Measurements from ENCODE around the gene TP53AIP1.

TP53AIP1 gene

DNA sequence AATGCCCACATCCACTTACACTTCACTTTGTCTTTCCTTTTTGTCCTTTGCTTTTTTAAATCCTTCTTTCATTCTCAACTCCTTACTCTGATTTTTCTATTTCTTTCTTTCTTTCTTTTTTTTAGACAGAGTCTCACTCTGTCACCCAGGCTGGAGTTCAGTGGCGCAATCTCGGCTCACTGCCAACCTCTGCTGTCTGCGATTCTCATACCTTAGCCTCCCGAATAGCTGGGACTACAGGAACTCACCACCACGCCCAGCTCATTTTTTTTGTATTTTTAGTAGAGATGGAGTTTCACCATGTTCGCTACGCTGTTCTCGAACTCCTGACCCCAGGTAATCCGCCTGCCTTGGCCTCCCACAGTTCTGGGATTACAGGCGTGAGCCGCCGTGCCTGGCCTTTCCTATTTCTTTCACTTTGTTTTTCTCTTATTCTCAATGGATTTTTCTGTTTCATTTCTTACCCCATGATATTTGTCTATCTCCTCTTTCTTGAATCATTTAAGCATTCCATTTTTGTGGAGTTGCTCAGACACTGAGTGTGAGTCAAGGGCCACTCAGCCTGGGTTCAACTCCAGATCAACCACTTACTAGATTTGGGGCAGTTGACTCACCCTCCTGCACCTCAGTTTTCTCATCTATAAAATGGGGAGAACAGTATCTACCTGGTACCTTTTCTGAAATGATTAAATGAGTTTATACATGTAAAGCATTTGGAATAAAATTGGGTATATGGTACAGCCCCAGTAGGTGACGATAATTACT is 43.9 kb downstream of the TP53AIP1 start:
- peaks cover 75% of the 10 kb centered on the region for H3K27me3 Mint-ChIP-seq (ENCODE audit: low read depth)
- H3K4me3 Mint-ChIP-seq, result no peak overlapping the region
- TF ChIP-seq, protein P1, sequence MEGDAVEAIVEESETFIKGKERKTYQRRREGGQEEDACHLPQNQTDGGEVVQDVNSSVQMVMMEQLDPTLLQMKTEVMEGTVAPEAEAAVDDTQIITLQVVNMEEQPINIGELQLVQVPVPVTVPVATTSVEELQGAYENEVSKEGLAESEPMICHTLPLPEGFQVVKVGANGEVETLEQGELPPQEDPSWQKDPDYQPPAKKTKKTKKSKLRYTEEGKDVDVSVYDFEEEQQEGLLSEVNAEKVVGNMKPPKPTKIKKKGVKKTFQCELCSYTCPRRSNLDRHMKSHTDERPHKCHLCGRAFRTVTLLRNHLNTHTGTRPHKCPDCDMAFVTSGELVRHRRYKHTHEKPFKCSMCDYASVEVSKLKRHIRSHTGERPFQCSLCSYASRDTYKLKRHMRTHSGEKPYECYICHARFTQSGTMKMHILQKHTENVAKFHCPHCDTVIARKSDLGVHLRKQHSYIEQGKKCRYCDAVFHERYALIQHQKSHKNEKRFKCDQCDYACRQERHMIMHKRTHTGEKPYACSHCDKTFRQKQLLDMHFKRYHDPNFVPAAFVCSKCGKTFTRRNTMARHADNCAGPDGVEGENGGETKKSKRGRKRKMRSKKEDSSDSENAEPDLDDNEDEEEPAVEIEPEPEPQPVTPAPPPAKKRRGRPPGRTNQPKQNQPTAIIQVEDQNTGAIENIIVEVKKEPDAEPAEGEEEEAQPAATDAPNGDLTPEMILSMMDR (IDR thresholded peaks at IDR 0.05; ENCODE audit: unreplicated experiment in 3 of 3), result no peak
- H3K36me3 Mint-ChIP-seq (ENCODE audit: low read depth), result no peaks in the 10 kb centered on the region
- no peak overlapping the region for H3K27ac Mint-ChIP-seq
- peaks cover 14% of the 10 kb centered on the region for H3K4me1 Mint-ChIP-seq
- no peaks in the 10 kb centered on the region for H3K9me3 Mint-ChIP-seq

DNA sequence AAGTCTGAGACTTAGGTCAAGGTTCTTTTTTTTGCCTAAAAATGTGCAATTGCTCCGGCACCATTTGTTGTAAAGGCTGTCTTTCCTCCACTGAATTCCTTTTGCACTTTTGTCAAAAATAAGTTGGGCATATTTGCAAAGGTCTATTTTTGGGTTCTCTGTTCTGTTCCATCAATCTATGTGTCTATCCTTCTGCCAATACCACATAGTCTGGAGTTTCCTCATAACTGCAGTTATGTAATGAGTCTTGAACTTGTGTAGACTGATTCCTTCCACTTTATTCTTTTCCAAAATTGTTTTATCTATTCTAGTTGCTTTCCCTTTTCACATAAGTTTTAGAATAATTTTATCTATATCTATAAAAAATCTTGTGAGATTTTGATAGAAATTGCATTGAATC is 44.8 kb downstream of the TP53AIP1 start:
- Mint-ChIP-seq H3K27me3 (ENCODE audit: low read depth) (peaks cover 71% of the 10 kb centered on the region), H3K4me1 (peaks cover 8% of the 10 kb centered on the region), H3K9me3 (no peaks in the 10 kb centered on the region), H3K27ac (no peak overlapping the region), H3K4me3 (no peak overlapping the region), H3K36me3 (ENCODE audit: low read depth) (no peaks in the 10 kb centered on the region)
- TF ChIP-seq, protein P1 (IDR thresholded peaks at IDR 0.05; ENCODE audit: unreplicated experiment in 3 of 3), result no peak

DNA sequence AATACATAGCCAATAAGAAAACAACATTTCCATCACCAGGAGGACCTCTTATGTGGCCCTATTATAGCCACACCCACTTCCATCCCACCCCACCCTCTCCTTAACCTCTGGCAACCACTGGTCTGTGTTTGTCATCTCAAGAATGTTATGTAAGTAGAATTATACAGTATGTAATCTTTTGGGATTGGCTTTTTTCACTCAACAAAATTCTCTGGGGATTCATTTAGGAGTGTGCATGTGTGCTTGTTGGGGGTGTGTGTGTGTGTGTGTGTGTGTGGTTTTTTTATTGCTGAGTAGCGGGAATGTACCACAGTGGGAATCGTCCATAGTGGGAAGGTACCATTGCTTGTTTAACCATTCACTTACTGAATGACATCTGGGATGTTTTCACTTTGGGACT is 46.3 kb downstream of the TP53AIP1 start:
- Mint-ChIP-seq H3K36me3 (ENCODE audit: low read depth) (no peaks in the 10 kb centered on the region), H3K27ac (no peak overlapping the region), H3K9me3 (no peaks in the 10 kb centered on the region), H3K4me1 (no peaks in the 10 kb centered on the region), H3K27me3 (ENCODE audit: low read depth) (peaks cover 69% of the 10 kb centered on the region), H3K4me3 (no peak overlapping the region)
- TF ChIP-seq, protein P1 (IDR thresholded peaks at IDR 0.05; ENCODE audit: unreplicated experiment in 3 of 3), result no peak

DNA sequence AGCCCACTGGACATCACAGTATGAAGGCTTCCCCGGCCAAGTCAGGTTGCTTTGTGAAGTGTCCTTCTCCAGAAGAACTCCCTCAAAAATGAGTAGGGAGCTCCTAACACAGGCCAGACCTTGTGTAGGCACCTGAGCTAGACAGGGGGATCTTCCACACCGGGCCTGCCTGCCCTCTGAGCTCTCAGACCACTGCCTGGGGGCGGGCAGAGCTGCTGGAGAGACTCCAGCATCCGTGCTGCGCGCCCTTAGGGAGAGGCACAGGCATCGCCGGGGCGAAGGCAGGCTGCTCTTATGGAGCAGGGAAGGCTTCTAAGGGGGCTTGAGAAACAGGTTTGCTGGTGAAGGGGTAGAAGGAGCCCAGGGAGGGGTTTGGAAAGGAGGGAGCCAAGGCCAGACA is 47.1 kb downstream of the TP53AIP1 start:
- H3K4me1 Mint-ChIP-seq, result no peaks in the 10 kb centered on the region
- H3K4me3 Mint-ChIP-seq, result no peak overlapping the region
- H3K36me3 Mint-ChIP-seq (ENCODE audit: low read depth), result no peaks in the 10 kb centered on the region
- TF ChIP-seq, protein P1 (IDR thresholded peaks at IDR 0.05; ENCODE audit: unreplicated experiment in 3 of 3), result no peak
- H3K27ac Mint-ChIP-seq, result no peak overlapping the region
- H3K9me3 Mint-ChIP-seq, result no peaks in the 10 kb centered on the region
- peaks cover 69% of the 10 kb centered on the region for H3K27me3 Mint-ChIP-seq (ENCODE audit: low read depth)

DNA sequence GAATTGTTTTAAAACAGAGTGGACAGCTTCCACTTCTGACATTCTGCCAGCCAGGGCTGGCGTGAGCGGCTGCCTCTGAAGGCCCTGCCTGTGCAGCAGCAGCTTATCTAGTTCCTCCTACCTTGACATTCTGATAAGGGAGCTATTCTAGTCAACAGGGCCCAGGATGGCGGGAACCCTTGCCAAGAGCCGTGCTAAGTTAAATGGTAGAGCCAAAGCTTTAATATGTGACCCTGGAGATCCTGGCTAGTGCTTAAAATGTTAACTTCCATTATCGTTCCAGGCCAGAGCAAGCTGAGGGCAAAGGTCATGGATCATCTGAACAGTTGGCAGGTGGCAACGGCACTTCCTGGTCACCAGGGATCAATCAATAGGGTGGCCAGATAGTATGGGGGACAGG is 48.0 kb downstream of the TP53AIP1 start:
- no peak overlapping the region for H3K4me3 Mint-ChIP-seq
- H3K36me3 Mint-ChIP-seq (ENCODE audit: low read depth), result no peaks in the 10 kb centered on the region
- TF ChIP-seq, protein P1 (IDR thresholded peaks at IDR 0.05; ENCODE audit: unreplicated experiment in 3 of 3), result no peak
- no peaks in the 10 kb centered on the region for H3K9me3 Mint-ChIP-seq
- peaks cover 67% of the 10 kb centered on the region for H3K27me3 Mint-ChIP-seq (ENCODE audit: low read depth)
- H3K4me1 Mint-ChIP-seq, result no peaks in the 10 kb centered on the region
- H3K27ac Mint-ChIP-seq, result no peak overlapping the region

DNA sequence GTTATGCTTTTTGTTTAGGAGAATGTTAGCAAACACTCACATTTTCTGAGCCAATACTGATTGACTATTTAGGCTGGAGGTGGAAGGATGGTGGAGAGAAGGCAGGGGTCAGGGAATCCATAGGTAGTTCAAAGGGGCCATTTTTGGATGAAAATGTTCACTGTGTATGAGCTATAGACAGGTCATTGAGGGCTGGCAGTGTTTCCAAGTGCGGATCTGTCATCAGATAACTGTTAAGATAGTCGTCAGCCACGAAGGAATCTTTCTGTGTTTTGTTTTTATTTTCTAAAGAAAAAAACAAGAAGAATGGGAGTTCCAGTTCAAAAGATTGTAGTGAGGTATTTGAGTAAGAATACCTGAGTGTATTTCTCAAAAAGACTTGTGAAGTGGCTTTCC is 48.4 kb downstream of the TP53AIP1 start:
- H3K27me3 Mint-ChIP-seq (ENCODE audit: low read depth), result peaks cover 68% of the 10 kb centered on the region
- H3K4me1 Mint-ChIP-seq, result no peaks in the 10 kb centered on the region
- TF ChIP-seq, protein P1 (IDR thresholded peaks at IDR 0.05; ENCODE audit: unreplicated experiment in 3 of 3), result no peak

More for the DNA sequence above, 48.4 kb downstream of the TP53AIP1 start:
- no peak overlapping the region for H3K27ac Mint-ChIP-seq
- no peaks in the 10 kb centered on the region for H3K9me3 Mint-ChIP-seq
- H3K4me3 Mint-ChIP-seq, result no peak overlapping the region
- H3K36me3 Mint-ChIP-seq (ENCODE audit: low read depth), result no peaks in the 10 kb centered on the region
